Activated CD8-positive, alpha-beta T cell treated with anti-CD3 and anti-CD28 coated beads for 36 hours (primary cell): ENCODE data around the gene SLC25A48. TPM values are rescaled to one million over a fixed set of nuclear protein-coding genes. Genes with fewer than 3 reads are reported as not detected.

Experiments
- ATAC-seq: fragments of 200-7000 bp; cut with Tn5 transposase; one replicate; pipeline ENCODE4 v1.10.0; 2021; ENCODE audit warnings: mild to moderate bottlenecking, moderate library complexity
- CTCF ChIA-PET: fragments of 350-600 bp; sonication (Branson Sonifier 250); formaldehyde crosslinking; loops from one replicate; lab custom pipeline; 2021; ENCODE audit warnings: antibody characterized with exemption; lab: Charles Lee
- POLR2A ChIA-PET: fragments of 350-600 bp; sonication (Branson Sonifier 250); formaldehyde crosslinking; loops from one replicate; lab custom pipeline; 2021; ENCODE audit warnings: antibody characterized with exemption; lab: Charles Lee
- DNase-seq: peaks from one replicate; pipeline ENCODE4 v3.0.0-alpha.2; 2020
- H3K27ac Mint-ChIP-seq: one replicate; pipeline ENCODE4 v1.8.0; 2021; ENCODE audit warnings: mild to moderate bottlenecking, mixed read lengths
- H3K27me3 Mint-ChIP-seq: one replicate; pipeline ENCODE4 v1.8.0; 2021; ENCODE audit warnings: mixed read lengths
- H3K36me3 Mint-ChIP-seq: one replicate; pipeline ENCODE4 v1.8.0; 2021; ENCODE audit warnings: low read depth, mixed read lengths
- H3K4me1 Mint-ChIP-seq: one replicate; pipeline ENCODE4 v1.8.0; 2021; ENCODE audit warnings: low read depth, mixed read lengths
- H3K4me3 Mint-ChIP-seq: one replicate; pipeline ENCODE4 v1.8.0; 2021; ENCODE audit warnings: mild to moderate bottlenecking, moderate library complexity, mixed read lengths
- H3K9me3 Mint-ChIP-seq: one replicate; pipeline ENCODE4 v1.8.0; 2021; ENCODE audit warnings: mixed read lengths
- CTCF ChIP-seq: fragments of 200-600 bp; IDR thresholded peaks from one replicate; pipeline ENCODE4 v1.8.0; 2022; ENCODE audit warnings: antibody characterized with exemption, mild to moderate bottlenecking
- intact Hi-C: fragments of 100-400 bp; cut with micrococcal nuclease; formaldehyde crosslinking; loops from one replicate; pipeline ENCODE4 v1.10.0; 2022
- total RNA-seq, 2 experiments: library from RNA; stranded (reverse); gene quantifications; one replicate each; pipeline ENCODE4 v1.2.3, GENCODE V29; 2021

Gene SLC25A48
- total RNA-seq, 2 experiments from 2014 or later, result not detected

- Mint-ChIP-seq H3K9me3 (no peaks in the 10 kb centered on the region), H3K36me3 (no peaks in the 10 kb centered on the region), H3K27ac (no peak overlapping the region), H3K27me3 (peaks cover 32% of the 10 kb centered on the region), H3K4me1 (no peaks in the 10 kb centered on the region), H3K4me3 (no peak overlapping the region)
- intact Hi-C loops, result loop anchor here (2.0 to 5.0 kb wide), 2 partner anchors 269 to 363 kb away; no protein-coding TSS in a partner anchor
- ATAC-seq (peak; percentile 60), DNase-seq (peak; percentile 70)
- peak; percentile 66 for TF ChIP-seq CTCF
- POLR2A ChIA-PET, result no interaction called here
- CTCF ChIA-PET, result interaction anchor here (0.8 to 3.8 kb wide), 16 partner anchors 8 to 364 kb away, joined by 3 to 23 read pairs (median 4); no protein-coding TSS in a partner anchor
Measured at GRCh38 chr5:135829681-135830383, 4.6 kb upstream of the SLC25A48 start.

GRCh38 chr5:135830384-135830700, 4.1 kb upstream of the SLC25A48 start:
- intact Hi-C loops, result loop anchor here (5.0 kb wide), 1 partner anchor 363 kb away; no protein-coding TSS in a partner anchor
- ChIA-PET CTCF (interaction anchor here (0.8 to 3.8 kb wide), 15 partner anchors 8 to 365 kb away, joined by 3 to 23 read pairs (median 4); no protein-coding TSS in a partner anchor), POLR2A (no interaction called here)
- Mint-ChIP-seq H3K9me3 (no peaks in the 10 kb centered on the region), H3K27me3 (peaks cover 32% of the 10 kb centered on the region), H3K36me3 (no peaks in the 10 kb centered on the region), H3K4me1 (no peaks in the 10 kb centered on the region), H3K27ac (no peak overlapping the region), H3K4me3 (no peak overlapping the region)
- TF ChIP-seq CTCF, result no peak
- DNase-seq, result no peak
- ATAC-seq, result no peak

DNA sequence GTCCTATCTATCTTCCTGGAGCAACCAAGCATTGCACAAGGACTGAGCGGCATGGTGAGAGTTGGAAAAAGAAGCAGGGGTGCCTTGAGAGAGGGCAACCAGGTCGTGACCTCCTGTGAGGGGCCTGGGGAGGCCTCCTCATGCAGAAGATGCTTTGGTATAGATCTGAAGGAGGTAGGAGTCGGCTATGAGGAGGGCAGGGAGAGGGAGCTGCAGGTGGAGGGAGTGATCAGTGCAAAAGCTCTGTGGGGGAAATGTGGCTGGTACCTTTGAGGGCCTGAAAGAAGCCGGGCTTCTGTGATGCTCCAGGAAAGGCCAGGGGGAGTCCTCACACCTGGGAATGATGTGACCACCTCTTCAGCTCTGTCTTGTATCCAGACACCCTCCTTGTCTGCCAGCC, 3.6 kb upstream of the SLC25A48 start:
- H3K4me1 Mint-ChIP-seq, result no peaks in the 10 kb centered on the region
- no peaks in the 10 kb centered on the region for H3K9me3 Mint-ChIP-seq
- H3K4me3 Mint-ChIP-seq, result no peak overlapping the region
- DNase-seq, result no peak
- intact Hi-C loops, result loop anchor here (5.0 kb wide), 1 partner anchor 364 kb away; no protein-coding TSS in a partner anchor
- H3K27me3 Mint-ChIP-seq, result peaks cover 33% of the 10 kb centered on the region
- CTCF ChIA-PET, result interaction anchor here (0.8 to 3.8 kb wide), 12 partner anchors 8 to 365 kb away, joined by 3 to 23 read pairs (median 4); no protein-coding TSS in a partner anchor
- POLR2A ChIA-PET, result no interaction called here
- no peak for ATAC-seq
- no peak for TF ChIP-seq CTCF
- H3K27ac Mint-ChIP-seq, result no peak overlapping the region
- H3K36me3 Mint-ChIP-seq, result no peaks in the 10 kb centered on the region

- no peak for DNase-seq
- Mint-ChIP-seq H3K4me1 (no peaks in the 10 kb centered on the region), H3K27ac (no peak overlapping the region), H3K36me3 (no peaks in the 10 kb centered on the region), H3K9me3 (no peaks in the 10 kb centered on the region), H3K27me3 (peaks cover 36% of the 10 kb centered on the region), H3K4me3 (no peak overlapping the region)
- intact Hi-C loops, result loop anchor here (5.0 kb wide), 1 partner anchor 364 kb away; no protein-coding TSS in a partner anchor
- ChIA-PET CTCF (interaction anchor here (0.8 to 2.6 kb wide), 6 partner anchors 7 to 366 kb away, joined by 3 to 23 read pairs (median 6); no protein-coding TSS in a partner anchor), POLR2A (no interaction called here)
- ATAC-seq, result no peak
- no peak for TF ChIP-seq CTCF
Measured at GRCh38 chr5:135831439-135831838, 3.0 kb upstream of the SLC25A48 start.
